K562 (cell line): ENCODE measurements around the gene SORT1.

ENCODE experiments used
- CTBP1 ChIP-seq: fragments of 450-650 bp; IDR thresholded peaks from 2 replicates; pipeline ENCODE4 v1.6.1; 2016; ENCODE audit warnings: borderline replicate concordance
- CTCF ChIP-seq, 3 experiments: IDR thresholded peaks in 2 of 3; conservative IDR thresholded peaks in 1 of 3; 2 replicates each; pipeline ENCODE4 v1.5.1; 2011 to 2012; ENCODE audit warnings: low read length in 3 of 3, mild to moderate bottlenecking in 3 of 3, control low read depth in 2 of 3, improper control_type of control experiment in 1 of 3, inconsistent platforms in 1 of 3, low read depth in 1 of 3, mixed read lengths in 1 of 3, moderate library complexity in 1 of 3; ENCODE audit not compliant: insufficient read depth in 2 of 3
- KAT8 ChIP-seq: fragments of 450-650 bp; IDR thresholded peaks from 2 replicates; pipeline ENCODE4 v1.6.1; 2016; ENCODE audit warnings: low read depth, mild to moderate bottlenecking
- RAD21 ChIP-seq, 2 experiments: fragments of 250-450 bp in 1 of 2; fragments of 450-650 bp in 1 of 2; sonication (Bioruptor Pico) in 1 of 2; formaldehyde crosslinking in 1 of 2; IDR thresholded peaks in 1 of 2; conservative IDR thresholded peaks in 1 of 2; 2 replicates each; pipeline versions ENCODE4 v1.4.0 to v1.8.0; 2020 to 2022; ENCODE audit warnings: mild to moderate bottlenecking in 2 of 2, moderate library complexity in 1 of 2
- SNIP1 ChIP-seq: fragments of 450-650 bp; IDR thresholded peaks from 2 replicates; pipeline ENCODE4 v1.7.1; 2017; ENCODE audit warnings: low read depth, mild to moderate bottlenecking
- SOX6 ChIP-seq: fragments of 450-650 bp; IDR thresholded peaks from 2 replicates; pipeline ENCODE4 v1.6.1; 2014; ENCODE audit warnings: mild to moderate bottlenecking
- ZKSCAN8 ChIP-seq: fragments of 200-800 bp; sonication (Bioruptor generic); IDR thresholded peaks from 2 replicates; pipeline ENCODE4 v1.6.1; 2016; ENCODE audit warnings: missing genetic modification characterization, missing compliant biosample characterization
- ZNF76 ChIP-seq: fragments of 250-450 bp; sonication (Bioruptor Pico); IDR thresholded peaks from 2 replicates; pipeline ENCODE4 v1.4.0; 2020; ENCODE audit warnings: mild to moderate bottlenecking, moderate library complexity, borderline replicate concordance

- TF ChIP-seq SNIP1 (no peak), CTCF (IDR thresholded peaks at IDR 0.05 in 2 of 3, conservative IDR thresholded peaks at IDR 0.05 in 1 of 3; ENCODE audit: insufficient read depth in 2 of 3, low read depth in 1 of 3, low read length in 3 of 3) (no peak), ZNF76 (CRISPR knock-in tag) (no peak), CTBP1 (no peak), KAT8 (no peak), SOX6 (no peak), RAD21 (CRISPR knock-in tag; conservative IDR thresholded peaks at IDR 0.05 in 1 of 2, IDR thresholded peaks at IDR 0.05 in 1 of 2) (no peak), ZKSCAN8 (CRISPR knock-in tag) (no peak)
Measured at GRCh38 chr1:109357616-109358015, 40.1 kb downstream of the SORT1 start.
